ENCODE measurements around the gene GPR107. TPM values are rescaled to one million over a fixed set of nuclear protein-coding genes. Genes with fewer than 3 reads are reported as not detected.
A peak's percentile ranks its signal among the peaks of the same experiment; 100 is the strongest.

Gene GPR107
- total RNA-seq, 1 donor from 2014 or later: 67.4 TPM

DNA sequence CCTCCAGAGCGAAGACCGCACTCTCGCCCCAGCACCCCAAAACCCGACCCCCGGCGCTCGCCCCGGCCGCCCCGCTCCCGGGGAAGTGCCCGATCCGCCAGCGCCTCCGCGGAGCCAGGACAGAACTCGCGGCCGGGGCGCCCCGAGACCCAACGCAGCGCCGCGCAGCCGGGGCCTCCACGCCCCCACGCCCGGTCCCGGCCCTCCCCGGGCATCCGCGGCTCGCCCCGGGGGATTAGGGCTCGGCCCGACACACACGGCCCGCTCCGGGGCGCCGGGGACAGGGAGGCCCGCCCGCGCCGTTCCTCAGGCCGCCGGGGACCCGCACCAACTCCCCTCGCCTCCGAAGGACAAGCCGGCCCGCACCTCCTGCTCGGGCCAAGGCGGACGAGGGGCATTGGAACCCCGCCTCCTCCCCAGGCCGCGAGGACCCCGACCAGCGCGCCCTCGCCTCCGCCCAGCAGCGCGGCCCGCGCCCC lies 11.3 kb upstream of the GPR107 start:
- TF ChIP-seq, protein P1, sequence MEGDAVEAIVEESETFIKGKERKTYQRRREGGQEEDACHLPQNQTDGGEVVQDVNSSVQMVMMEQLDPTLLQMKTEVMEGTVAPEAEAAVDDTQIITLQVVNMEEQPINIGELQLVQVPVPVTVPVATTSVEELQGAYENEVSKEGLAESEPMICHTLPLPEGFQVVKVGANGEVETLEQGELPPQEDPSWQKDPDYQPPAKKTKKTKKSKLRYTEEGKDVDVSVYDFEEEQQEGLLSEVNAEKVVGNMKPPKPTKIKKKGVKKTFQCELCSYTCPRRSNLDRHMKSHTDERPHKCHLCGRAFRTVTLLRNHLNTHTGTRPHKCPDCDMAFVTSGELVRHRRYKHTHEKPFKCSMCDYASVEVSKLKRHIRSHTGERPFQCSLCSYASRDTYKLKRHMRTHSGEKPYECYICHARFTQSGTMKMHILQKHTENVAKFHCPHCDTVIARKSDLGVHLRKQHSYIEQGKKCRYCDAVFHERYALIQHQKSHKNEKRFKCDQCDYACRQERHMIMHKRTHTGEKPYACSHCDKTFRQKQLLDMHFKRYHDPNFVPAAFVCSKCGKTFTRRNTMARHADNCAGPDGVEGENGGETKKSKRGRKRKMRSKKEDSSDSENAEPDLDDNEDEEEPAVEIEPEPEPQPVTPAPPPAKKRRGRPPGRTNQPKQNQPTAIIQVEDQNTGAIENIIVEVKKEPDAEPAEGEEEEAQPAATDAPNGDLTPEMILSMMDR (IDR thresholded peaks at IDR 0.05; ENCODE audit: unreplicated experiment): no peak
- peak overlapping the region; percentile 93 for H3K4me3 Mint-ChIP-seq
- H3K27ac Mint-ChIP-seq: peak overlapping the region; percentile 94
- peak; percentile 28 to 67 for DNase-seq (ENCODE audit: low spot score in 2 of 2, unreplicated experiment in 2 of 2)
- peaks cover 28% of the 10 kb centered on the region for H3K4me1 Mint-ChIP-seq
- H3K9me3 Mint-ChIP-seq: no peaks in the 10 kb centered on the region
- H3K36me3 Mint-ChIP-seq: no peaks in the 10 kb centered on the region
- H3K27me3 Mint-ChIP-seq (ENCODE audit: low read depth): no peaks in the 10 kb centered on the region

DNA sequence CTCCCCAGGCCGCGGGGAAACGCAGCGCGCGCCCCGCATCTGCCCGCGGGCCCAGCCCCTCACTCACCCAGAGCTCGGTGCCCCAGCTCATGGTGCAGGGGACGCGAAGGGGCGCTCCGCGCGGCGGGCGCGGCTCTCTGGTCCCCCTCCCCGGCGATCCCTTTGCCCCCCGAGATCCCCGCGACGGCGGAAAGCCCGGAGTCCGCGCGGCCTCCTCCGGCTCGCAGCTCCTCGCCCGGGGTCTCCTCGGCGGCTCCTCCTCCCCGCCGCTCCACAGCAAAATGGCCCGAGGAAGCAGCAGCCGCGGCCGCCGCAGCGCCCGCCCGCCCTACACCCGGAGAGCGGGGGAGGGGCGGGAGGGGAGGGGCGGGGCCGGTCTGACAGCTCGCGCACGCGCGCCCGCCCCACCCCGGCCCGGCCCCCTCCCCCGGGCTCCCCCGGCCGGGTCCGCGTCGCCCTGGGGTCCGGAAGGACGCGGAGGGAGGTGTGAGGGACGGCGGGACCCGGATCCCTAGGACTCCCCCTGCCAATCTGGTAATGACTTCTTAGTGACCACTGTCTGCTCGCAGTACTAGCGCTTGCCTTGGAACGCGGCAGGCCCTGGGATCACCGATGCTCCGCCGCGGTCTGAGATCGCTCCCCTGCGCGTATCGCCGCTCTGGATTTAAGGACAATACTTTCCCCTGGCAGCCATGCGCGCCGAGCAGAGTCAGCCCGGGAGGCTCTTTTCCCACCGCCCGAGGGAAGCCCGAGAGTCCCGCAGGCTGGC lies 10.6 kb upstream of the GPR107 start, which contains the start of gene FNBP1:
FNBP1 (minus strand) TSS at position 305 of the 769 bp plus-strand sequence; CDS start at position 91, 214 bp downstream.
- H3K4me1 Mint-ChIP-seq: peaks cover 28% of the 10 kb centered on the region
- no peaks in the 10 kb centered on the region for H3K27me3 Mint-ChIP-seq (ENCODE audit: low read depth)
- H3K36me3 Mint-ChIP-seq: no peaks in the 10 kb centered on the region
- H3K4me3 Mint-ChIP-seq: peak within 1 kb of the TSS; percentile 96
- H3K27ac Mint-ChIP-seq: peak within 1 kb of the TSS; percentile 97
- DNase-seq (ENCODE audit: low spot score in 2 of 2, unreplicated experiment in 2 of 2): peak; percentile 73 to 83
- no peaks in the 10 kb centered on the region for H3K9me3 Mint-ChIP-seq
- TF ChIP-seq, protein P1 (IDR thresholded peaks at IDR 0.05; ENCODE audit: unreplicated experiment): no peak

DNA sequence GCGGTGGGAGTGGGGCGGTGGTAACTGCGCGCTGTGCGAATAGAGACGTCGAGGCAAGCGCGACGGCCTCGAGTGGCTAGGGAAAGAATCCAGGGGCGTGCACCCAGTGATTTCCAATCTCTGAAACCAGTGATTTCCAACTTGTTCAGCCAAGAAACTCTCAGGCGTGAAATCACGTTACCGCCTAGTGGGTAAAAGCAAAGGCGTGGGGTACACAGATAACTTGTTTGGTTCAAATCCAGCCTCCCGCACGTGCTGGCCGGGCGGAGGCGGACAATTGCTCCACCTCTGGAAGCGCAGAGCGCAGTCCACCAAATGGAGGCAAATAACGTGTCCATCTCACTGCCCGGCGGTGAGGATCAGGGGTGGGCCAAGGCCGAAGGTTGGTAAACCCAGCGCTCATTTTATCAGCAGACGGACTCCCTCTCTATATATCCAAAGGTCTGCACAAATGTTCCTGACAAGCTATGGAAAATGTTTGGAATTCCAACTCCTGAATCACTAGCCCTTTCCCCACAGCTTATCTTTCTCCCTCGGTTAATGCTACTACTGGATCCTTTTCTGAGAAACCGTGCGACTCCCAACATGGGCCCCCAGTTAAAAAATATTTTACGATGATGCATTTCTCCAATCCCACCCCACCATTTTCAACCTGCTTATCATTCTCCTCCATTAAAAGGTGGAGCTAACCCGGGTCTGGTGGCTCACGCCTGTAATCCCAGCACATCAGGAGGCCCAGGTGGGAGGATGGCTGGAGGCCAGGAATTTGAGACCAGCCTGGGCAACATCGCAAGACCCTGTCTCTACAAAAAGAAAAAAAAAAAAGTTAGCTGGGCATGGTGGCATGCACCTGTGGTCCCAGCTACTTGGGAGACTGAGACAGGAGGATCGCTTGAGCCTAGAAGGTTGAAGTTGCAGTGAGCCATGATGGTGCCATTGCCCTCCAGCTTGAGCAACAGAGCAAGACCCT lies 9.8 kb upstream of the GPR107 start:
- H3K4me3 Mint-ChIP-seq: peak overlapping the region; percentile 96
- TF ChIP-seq, protein P1 (IDR thresholded peaks at IDR 0.05; ENCODE audit: unreplicated experiment): no peak
- H3K9me3 Mint-ChIP-seq: no peaks in the 10 kb centered on the region
- peaks cover 28% of the 10 kb centered on the region for H3K4me1 Mint-ChIP-seq
- H3K36me3 Mint-ChIP-seq: no peaks in the 10 kb centered on the region
- peak overlapping the region; percentile 97 for H3K27ac Mint-ChIP-seq
- DNase-seq (ENCODE audit: low spot score in 2 of 2, unreplicated experiment in 2 of 2): no peak
- no peaks in the 10 kb centered on the region for H3K27me3 Mint-ChIP-seq (ENCODE audit: low read depth)

DNA sequence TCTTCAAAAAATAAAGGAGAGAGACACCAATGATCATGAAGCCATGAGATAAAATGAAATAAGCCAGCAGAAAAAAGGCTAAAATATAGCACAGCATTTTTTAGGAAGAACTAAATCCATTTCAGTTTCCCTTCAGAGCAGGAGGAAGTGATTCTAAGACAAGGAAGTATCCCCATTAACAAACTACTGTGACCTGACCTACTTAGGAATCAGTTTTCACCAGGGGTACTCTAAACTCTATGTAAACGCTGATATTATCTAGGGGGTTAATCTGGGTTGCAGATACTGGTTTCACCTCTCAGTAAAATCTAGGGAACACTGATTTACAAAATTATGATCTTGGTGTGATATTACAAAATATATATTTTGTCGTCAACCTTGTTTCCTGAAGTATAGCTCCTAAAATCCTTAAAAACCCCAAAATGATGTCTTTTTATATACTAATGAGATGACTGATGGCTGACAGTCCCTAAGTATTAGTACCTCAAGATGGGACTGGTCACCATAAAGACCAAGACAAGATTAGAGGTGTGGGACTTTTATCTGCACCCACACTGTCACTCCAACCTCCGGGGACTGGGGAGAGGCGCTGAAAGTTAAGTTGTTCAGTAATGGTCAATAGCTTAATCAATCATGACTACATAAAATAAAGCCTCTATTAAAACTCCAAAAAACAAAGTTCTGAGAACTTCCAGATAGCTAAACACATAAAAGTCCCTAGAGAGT lies 7.8 kb upstream of the GPR107 start:
- no peak for DNase-seq (ENCODE audit: low spot score in 2 of 2, unreplicated experiment in 2 of 2)
- Mint-ChIP-seq H3K27me3 (ENCODE audit: low read depth) (no peaks in the 10 kb centered on the region), H3K4me1 (peaks cover 28% of the 10 kb centered on the region), H3K9me3 (no peaks in the 10 kb centered on the region), H3K27ac (no peak overlapping the region), H3K4me3 (no peak overlapping the region), H3K36me3 (no peaks in the 10 kb centered on the region)
- TF ChIP-seq, protein P1 (IDR thresholded peaks at IDR 0.05; ENCODE audit: unreplicated experiment): no peak
